IMR-90 (cell line): ENCODE measurements around the gene NTRK3. TPM values are rescaled to one million over a fixed set of nuclear protein-coding genes. Genes with fewer than 3 reads are reported as not detected.

Experiments
- ATAC-seq: fragments of 200-7000 bp; cut with Tn5 transposase; 2 replicates; pipeline ENCODE4 v1.9.1; 2020; ENCODE audit warnings: low read depth, mild to moderate bottlenecking, moderate library complexity
- BruUV-seq: library from RNA; stranded (reverse); fragments of 400-500 nt; replicated peaks from 2 replicates; lab custom pipeline; 2021; lab: Mats Ljungman, UMichigan
- CTCF ChIA-PET: fragments of 300-600 bp; formaldehyde crosslinking; extraction: SDS; loops from one replicate; lab custom pipeline; 2021; ENCODE audit warnings: antibody characterized with exemption; lab: Yijun Ruan, JAX
- POLR2A ChIA-PET: fragments of 300-600 bp; sonication (Branson Sonifier 250); formaldehyde crosslinking; loops from one replicate; lab custom pipeline; 2022; ENCODE audit warnings: antibody characterized with exemption; ENCODE audit not compliant: unreplicated experiment; lab: Charles Lee
- DNase-seq: peaks from one replicate; pipeline ENCODE4 v3.0.0; 2013
- H2AFZ ChIP-seq: replicated peaks from 2 replicates; pipeline ENCODE3; 2013; ENCODE audit warnings: low read length, mild to moderate bottlenecking; ENCODE audit not compliant: poor library complexity
- H2AK5ac ChIP-seq: 2 replicates; pipeline ENCODE4 v1.6.1; 2013; ENCODE audit warnings: low read depth, low read length, inconsistent platforms
- H2AK9ac ChIP-seq: replicated peaks from 2 replicates; pipeline ENCODE3; 2013; ENCODE audit warnings: mild to moderate bottlenecking, low read depth, low read length, moderate library complexity; ENCODE audit not compliant: poor library complexity
- H2BK120ac ChIP-seq: 2 replicates; pipeline ENCODE4 v1.6.1; 2013; ENCODE audit warnings: low read depth, low read length, inconsistent platforms
- H2BK15ac ChIP-seq: 3 replicates; pipeline ENCODE4 v1.6.1; 2013; ENCODE audit warnings: low read depth, low read length, inconsistent platforms
- H2BK20ac ChIP-seq: 2 replicates; pipeline ENCODE4 v1.6.1; 2013; ENCODE audit warnings: low read depth, mild to moderate bottlenecking, inconsistent platforms, low read length, moderate library complexity
- H2BK5ac ChIP-seq: 2 replicates; pipeline ENCODE4 v1.6.1; 2013; ENCODE audit warnings: mild to moderate bottlenecking, low read depth, low read length, inconsistent platforms; ENCODE audit not compliant: poor library complexity, severe bottlenecking
- H3K14ac ChIP-seq: replicated peaks from 2 replicates; pipeline ENCODE4 v1.6.1; 2013; ENCODE audit warnings: low read depth, low read length, inconsistent platforms
- H3K18ac ChIP-seq: 2 replicates; pipeline ENCODE4 v1.6.1; 2013; ENCODE audit warnings: low read depth, low read length, control low read depth
- H3K23ac ChIP-seq: 2 replicates; pipeline ENCODE4 v1.6.1; 2013; ENCODE audit warnings: low read depth, low read length, inconsistent platforms
- H3K27ac ChIP-seq: 2 replicates; pipeline ENCODE4 v1.5.1; 2013; ENCODE audit warnings: mild to moderate bottlenecking, control low read depth, low read length; ENCODE audit not compliant: insufficient read depth
- H3K27me3 ChIP-seq: 2 replicates; pipeline ENCODE4 v1.6.1; 2013; ENCODE audit warnings: low read length; ENCODE audit not compliant: control insufficient read depth, insufficient read depth
- H3K36me3 ChIP-seq: 2 replicates; pipeline ENCODE4 v1.6.1; 2013; ENCODE audit warnings: low read length, mixed read lengths; ENCODE audit not compliant: control insufficient read depth, insufficient read depth
- H3K4ac ChIP-seq: 2 replicates; pipeline ENCODE4 v1.6.1; 2013; ENCODE audit warnings: low read depth, low read length, inconsistent platforms
- H3K4me1 ChIP-seq: 2 replicates; pipeline ENCODE4 v1.6.1; 2013; ENCODE audit warnings: low read length, mixed read lengths; ENCODE audit not compliant: control insufficient read depth, insufficient read depth
- H3K4me2 ChIP-seq: 2 replicates; pipeline ENCODE4 v1.6.1; 2013; ENCODE audit warnings: low read depth, mild to moderate bottlenecking, control low read depth, low read length, moderate library complexity
- H3K4me3 ChIP-seq: 2 replicates; pipeline ENCODE4 v1.5.1; 2013; ENCODE audit warnings: low read depth, mild to moderate bottlenecking, control low read depth, low read length, moderate library complexity; ENCODE audit not compliant: insufficient read depth
- H3K56ac ChIP-seq: 2 replicates; pipeline ENCODE4 v1.6.1; 2013; ENCODE audit warnings: low read length, inconsistent platforms; ENCODE audit not compliant: insufficient read depth; ENCODE audit errors: extremely low read depth
- H3K79me1 ChIP-seq, 2 experiments: 2 replicates each; pipeline ENCODE4 v1.6.1; 2013; ENCODE audit warnings: low read length in 2 of 2, inconsistent platforms in 1 of 2, low read depth in 1 of 2
- H3K9ac ChIP-seq: 2 replicates; pipeline ENCODE4 v1.6.1; 2013; ENCODE audit warnings: low read depth, low read length, control low read depth
- H3K9me1 ChIP-seq: 2 replicates; pipeline ENCODE4 v1.6.1; 2013; ENCODE audit warnings: low read length, inconsistent platforms; ENCODE audit not compliant: insufficient read depth
- H3K9me3 ChIP-seq: 2 replicates; pipeline ENCODE4 v1.6.1; 2013; ENCODE audit warnings: low read length; ENCODE audit not compliant: control insufficient read depth, insufficient read depth
- H4K20me1 ChIP-seq: 2 replicates; pipeline ENCODE4 v1.6.1; 2013; ENCODE audit warnings: low read length, inconsistent platforms; ENCODE audit not compliant: insufficient read depth
- H4K5ac ChIP-seq: 2 replicates; pipeline ENCODE4 v1.6.1; 2013; ENCODE audit warnings: mild to moderate bottlenecking, low read depth, low read length, control low read depth
- H4K8ac ChIP-seq, 2 experiments: 2 replicates each; pipeline ENCODE4 v1.6.1; 2013; ENCODE audit warnings: low read depth in 2 of 2, low read length in 2 of 2, control low read depth in 1 of 2, inconsistent platforms in 1 of 2
- H4K91ac ChIP-seq: 2 replicates; pipeline ENCODE4 v1.6.1; 2013; ENCODE audit warnings: low read depth, low read length, inconsistent platforms; ENCODE audit not compliant: insufficient read depth
- MAFK ChIP-seq: IDR thresholded peaks from 2 replicates; pipeline ENCODE4 v1.6.1; 2012; ENCODE audit warnings: low read depth, low read length, improper control_type of control experiment
- MXI1 ChIP-seq: IDR thresholded peaks from 2 replicates; pipeline ENCODE4 v1.6.1; 2012; ENCODE audit warnings: low read depth, mild to moderate bottlenecking, low read length, moderate library complexity, borderline replicate concordance
- NFE2L2 ChIP-seq: fragments of 150-350 bp; IDR thresholded peaks from 2 replicates; pipeline ENCODE4 v1.6.1; 2016; ENCODE audit warnings: low read depth, mild to moderate bottlenecking, low read length
- WGBS, 2 experiments: methylation state at CpG; one replicate each; pipeline versions ENCODE4 v1.1.5 to v1.1.7; 2013; ENCODE audit warnings: missing lambda C conversion rate in 2 of 2; ENCODE audit not compliant: insufficient read length in 1 of 2; ENCODE audit errors: extremely low coverage in 2 of 2; 5-methylcytosine and 5-hydroxymethylcytosine counted together
- dilution Hi-C: fragments of 300-500 bp; cut with HindIII; formaldehyde crosslinking; loops from one replicate; pipeline ENCODE4 v1.14.3; 2018; ENCODE audit warnings: low sequenced_read_pairs; ENCODE audit not compliant: unreplicated experiment
- in situ Hi-C: fragments of 300-500 bp; cut with MboI; formaldehyde crosslinking; loops from 3 replicates; pipeline ENCODE4 v1.14.3; 2019; ENCODE audit warnings: low sequenced_read_pairs, inconsistent platforms, mixed read lengths
- intact Hi-C: fragments of 100-400 bp; cut with micrococcal nuclease; formaldehyde crosslinking; loops from 2 replicates; pipeline ENCODE4 v1.10.0; 2022
- polyA plus RNA-seq, 3 experiments: library from polyadenylated mRNA; depleted of rRNA; stranded (reverse); fragments of >200 nt; gene quantifications; 2 replicates each; pipeline ENCODE4 v1.2.3, GENCODE V29; 2012; ENCODE audit warnings: low replicate concordance in 1 of 3
- total RNA-seq: library from RNA; depleted of rRNA; stranded (reverse); fragments of >200 nt; gene quantifications from 2 replicates; pipeline ENCODE4 v1.2.3, GENCODE V29; 2012
- TF ChIP-seq, protein P1 (sequence below): conservative IDR thresholded peaks from 2 replicates; pipeline ENCODE4 v1.5.1; 2012; ENCODE audit warnings: mild to moderate bottlenecking, low read depth, low read length, improper control_type of control experiment

Gene NTRK3
- total and polyA plus RNA-seq, 2 of the 4 experiments (the other 2 are of a cell fraction), result under 0.01 to 0.15 TPM

DNA sequence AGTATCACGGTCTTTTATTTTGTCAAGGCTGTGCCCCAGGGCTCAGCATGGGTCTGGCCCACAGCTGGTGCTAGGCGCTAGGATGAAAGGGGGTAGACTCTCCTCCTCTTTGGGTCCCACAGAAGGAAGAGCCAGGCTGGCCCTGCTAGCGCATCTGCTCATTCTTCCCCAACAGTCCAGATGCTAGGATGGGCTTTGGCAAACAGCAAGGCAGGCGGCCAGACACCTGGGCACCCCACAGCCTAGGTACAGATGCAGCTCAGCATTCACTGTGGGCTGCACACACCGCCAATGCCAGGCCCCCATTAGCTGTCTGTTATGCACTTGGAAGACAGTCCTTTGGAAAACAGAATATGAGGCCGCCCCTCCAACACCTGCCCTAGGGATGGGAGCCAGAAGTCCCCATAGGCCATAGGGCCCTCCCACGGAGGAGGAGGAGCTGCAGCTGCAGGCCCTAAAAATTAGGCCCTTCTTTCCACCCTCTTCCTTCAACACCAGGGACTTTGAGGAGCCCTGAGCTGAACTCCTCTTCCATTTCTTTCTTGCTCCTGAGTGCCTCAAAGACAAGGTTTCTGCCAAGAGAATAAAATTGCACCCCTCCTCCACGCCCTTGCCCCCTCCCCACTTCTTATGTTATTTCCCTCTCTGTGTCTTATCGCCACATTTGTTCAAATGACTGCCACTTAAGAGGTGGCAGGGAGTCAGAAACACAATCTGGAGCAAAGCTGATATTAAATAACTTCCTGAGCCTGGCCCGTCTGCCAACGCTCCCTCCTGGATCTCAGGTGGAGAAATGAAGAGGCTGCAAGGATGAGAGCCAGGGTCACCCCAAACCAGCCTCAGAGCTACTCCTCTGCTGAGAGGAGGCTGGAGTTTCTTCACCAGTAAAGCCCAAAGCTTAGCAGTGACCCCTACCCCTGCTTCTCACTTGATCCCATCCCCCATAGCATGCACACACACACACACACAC, 13.7 kb downstream of the NTRK3 start (continued):
- TF ChIP-seq, protein P1, sequence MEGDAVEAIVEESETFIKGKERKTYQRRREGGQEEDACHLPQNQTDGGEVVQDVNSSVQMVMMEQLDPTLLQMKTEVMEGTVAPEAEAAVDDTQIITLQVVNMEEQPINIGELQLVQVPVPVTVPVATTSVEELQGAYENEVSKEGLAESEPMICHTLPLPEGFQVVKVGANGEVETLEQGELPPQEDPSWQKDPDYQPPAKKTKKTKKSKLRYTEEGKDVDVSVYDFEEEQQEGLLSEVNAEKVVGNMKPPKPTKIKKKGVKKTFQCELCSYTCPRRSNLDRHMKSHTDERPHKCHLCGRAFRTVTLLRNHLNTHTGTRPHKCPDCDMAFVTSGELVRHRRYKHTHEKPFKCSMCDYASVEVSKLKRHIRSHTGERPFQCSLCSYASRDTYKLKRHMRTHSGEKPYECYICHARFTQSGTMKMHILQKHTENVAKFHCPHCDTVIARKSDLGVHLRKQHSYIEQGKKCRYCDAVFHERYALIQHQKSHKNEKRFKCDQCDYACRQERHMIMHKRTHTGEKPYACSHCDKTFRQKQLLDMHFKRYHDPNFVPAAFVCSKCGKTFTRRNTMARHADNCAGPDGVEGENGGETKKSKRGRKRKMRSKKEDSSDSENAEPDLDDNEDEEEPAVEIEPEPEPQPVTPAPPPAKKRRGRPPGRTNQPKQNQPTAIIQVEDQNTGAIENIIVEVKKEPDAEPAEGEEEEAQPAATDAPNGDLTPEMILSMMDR, result no peak
- TF ChIP-seq MXI1, result no peak

DNA sequence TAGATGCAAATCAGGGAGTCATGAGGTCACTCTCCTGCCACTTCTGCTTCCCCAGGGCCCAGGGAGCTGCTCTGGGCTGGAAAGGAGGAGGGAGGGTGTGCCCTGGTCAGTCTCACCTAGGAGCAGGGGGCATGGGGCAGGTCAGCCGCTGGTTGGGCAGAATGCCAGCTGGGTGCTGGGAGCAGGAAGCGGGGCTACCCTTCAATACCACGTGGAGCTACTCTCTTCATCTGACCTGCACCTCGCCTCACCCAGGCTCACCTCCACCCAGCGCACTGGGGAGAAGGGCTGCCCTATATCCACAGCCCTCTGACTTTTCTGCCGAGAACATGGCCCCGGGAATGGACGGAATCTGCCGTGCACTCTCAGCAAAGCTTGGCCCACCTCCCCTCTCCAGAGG, 15.1 kb downstream of the NTRK3 start:
- Histone ChIP-seq H3K4me1 (no peaks in the 10 kb centered on the region), H2AFZ (no peak overlapping the region), H3K27me3 (no peaks in the 10 kb centered on the region), H4K20me1 (no peaks in the 10 kb centered on the region), H3K9me1 (no peaks in the 10 kb centered on the region), H2BK20ac (no peak overlapping the region), H3K4me3 (no peak overlapping the region), H3K56ac (no peak overlapping the region), H3K4me2 (no peak overlapping the region), H4K8ac (no peak overlapping the region), H3K9me3 (no peaks in the 10 kb centered on the region), H4K5ac (no peak overlapping the region), H3K18ac (no peak overlapping the region), H3K9ac (no peak overlapping the region), H3K36me3 (no peaks in the 10 kb centered on the region), H4K91ac (no peak overlapping the region), H2BK120ac (no peak overlapping the region), H3K23ac (no peak overlapping the region), H2BK15ac (no peak overlapping the region), H3K79me1 (no peaks in the 10 kb centered on the region), H3K4ac (no peak overlapping the region), H2BK5ac (no peak overlapping the region), H2AK9ac (peak overlapping the region; percentile 47), H3K27ac (no peak overlapping the region), H2AK5ac (no peak overlapping the region), H3K14ac (no peak overlapping the region)
- no peak for TF ChIP-seq MAFK
- TF ChIP-seq NFE2L2, result no peak
- intact Hi-C loops (no loop called here), dilution Hi-C loops (no loop called here), in situ Hi-C loops (no loop called here)
- CTCF ChIA-PET, result no interaction called here
- DNase-seq (no peak), ATAC-seq (no peak)
- no TSS peak for BruUV-seq
- POLR2A ChIA-PET, result no interaction called here
- 80% methylated on average over 1 of the region's 9 CpGs; no CpG with 5 or more reads in 1 of the 2 experiments for WGBS, 2 experiments
